ENCODE results near the gene EME1. TPM values are rescaled to one million over a fixed set of nuclear protein-coding genes. Genes with fewer than 3 reads are reported as not detected.
"Not testable (repeated sequence)": the region's sequence is repeated elsewhere in the genome, so short reads cannot be mapped to it uniquely, and the experiment has no call there.

Gene EME1, protein sequence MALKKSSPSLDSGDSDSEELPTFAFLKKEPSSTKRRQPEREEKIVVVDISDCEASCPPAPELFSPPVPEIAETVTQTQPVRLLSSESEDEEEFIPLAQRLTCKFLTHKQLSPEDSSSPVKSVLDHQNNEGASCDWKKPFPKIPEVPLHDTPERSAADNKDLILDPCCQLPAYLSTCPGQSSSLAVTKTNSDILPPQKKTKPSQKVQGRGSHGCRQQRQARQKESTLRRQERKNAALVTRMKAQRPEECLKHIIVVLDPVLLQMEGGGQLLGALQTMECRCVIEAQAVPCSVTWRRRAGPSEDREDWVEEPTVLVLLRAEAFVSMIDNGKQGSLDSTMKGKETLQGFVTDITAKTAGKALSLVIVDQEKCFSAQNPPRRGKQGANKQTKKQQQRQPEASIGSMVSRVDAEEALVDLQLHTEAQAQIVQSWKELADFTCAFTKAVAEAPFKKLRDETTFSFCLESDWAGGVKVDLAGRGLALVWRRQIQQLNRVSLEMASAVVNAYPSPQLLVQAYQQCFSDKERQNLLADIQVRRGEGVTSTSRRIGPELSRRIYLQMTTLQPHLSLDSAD
- total RNA-seq, result 3.6 TPM

DNA sequence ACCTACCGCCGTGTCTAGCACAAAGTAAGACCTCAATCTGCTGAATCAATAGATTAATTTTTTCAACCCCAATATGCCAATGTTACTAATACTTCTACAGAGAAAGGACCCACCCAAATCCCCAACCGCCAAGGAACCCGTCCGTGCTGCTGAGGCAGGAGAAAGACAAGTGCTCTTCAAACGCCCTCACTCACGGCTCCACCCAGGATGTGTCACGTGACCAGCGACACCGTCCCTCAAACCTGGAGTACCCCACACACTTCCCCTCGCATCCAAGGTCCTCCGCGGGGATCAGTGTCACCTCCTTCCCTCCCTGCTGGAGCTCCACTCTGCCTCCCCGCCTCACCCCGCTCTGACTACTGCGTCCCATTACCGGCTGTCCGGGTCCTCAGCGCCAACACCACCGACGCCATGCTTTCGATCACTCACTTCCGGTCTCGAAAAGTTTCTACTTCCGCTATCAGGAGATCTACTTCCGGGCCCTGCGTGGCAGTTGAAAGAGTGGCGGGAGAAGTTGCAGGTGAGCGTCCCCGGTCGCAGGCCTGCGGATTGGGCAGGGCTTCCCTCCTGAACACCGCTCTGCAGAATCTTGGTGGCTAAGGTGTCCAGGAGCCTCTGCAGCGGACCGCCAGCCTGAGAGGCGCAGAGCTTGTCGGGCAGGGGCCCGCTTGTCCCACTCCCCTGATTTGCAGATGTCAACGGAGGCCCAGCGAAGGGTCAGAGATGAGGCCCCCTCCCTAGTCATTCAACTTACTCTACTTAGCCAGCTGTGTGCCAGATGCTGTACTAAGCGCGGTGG, at the start of gene EME1, which contains the start of gene MRPL27:
Gene EME1 (plus strand): TSS at position 472 of the 799 bp plus-strand sequence. CDS start 1,980 bp downstream, outside the sequence.
Gene MRPL27 (minus strand): TSS at position 427 of the 799 bp plus-strand sequence. CDS start 14 bp downstream, at position 413.
- peak; percentile 94 for DNase-seq

DNA sequence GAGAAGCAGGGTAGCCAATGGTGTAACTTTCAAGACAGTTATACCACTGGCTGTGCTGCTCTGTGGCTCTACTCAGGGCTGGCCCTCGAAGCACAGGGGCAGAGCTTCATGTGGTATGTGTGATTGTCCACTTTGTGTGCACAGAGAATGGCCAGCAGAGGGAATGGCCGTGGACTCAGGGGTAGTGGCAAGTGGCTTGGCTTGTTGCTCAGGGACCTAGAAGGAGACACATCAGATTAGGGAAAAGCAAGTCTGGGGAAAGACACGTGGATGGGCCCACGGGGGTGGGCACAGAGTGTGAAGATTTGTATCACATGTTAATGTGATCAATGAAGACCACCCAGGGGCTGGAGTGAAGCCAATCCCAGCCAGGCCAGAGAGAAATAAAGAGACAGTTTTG, 47.1 kb upstream of the EME1 start:
- no peak for DNase-seq

DNA sequence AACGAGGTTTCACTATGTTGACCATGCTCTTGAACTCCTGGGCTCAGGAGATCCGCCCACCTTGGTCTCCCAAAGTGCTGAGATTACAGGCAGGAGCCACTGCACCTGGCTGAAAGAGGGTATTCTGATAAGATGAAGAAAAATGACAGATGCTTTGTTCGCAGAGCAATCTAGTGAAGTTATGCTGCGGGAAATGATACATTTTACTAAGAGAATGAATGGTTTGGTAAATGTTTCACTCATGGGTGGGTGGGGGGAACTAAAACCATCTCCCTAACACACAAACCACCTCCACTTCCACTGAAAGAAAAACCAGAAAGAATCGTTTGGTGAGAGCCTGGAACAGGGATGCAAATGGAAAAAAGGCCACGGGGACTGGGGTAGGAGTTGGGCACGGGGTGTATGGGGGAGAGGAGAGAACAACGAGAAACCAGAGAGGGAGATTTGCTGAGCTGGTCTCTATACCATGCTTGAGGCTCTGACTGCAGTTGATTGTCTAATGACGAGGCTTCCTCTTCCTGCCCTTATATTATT, 46.1 kb upstream of the EME1 start:
- no peak for DNase-seq

DNA sequence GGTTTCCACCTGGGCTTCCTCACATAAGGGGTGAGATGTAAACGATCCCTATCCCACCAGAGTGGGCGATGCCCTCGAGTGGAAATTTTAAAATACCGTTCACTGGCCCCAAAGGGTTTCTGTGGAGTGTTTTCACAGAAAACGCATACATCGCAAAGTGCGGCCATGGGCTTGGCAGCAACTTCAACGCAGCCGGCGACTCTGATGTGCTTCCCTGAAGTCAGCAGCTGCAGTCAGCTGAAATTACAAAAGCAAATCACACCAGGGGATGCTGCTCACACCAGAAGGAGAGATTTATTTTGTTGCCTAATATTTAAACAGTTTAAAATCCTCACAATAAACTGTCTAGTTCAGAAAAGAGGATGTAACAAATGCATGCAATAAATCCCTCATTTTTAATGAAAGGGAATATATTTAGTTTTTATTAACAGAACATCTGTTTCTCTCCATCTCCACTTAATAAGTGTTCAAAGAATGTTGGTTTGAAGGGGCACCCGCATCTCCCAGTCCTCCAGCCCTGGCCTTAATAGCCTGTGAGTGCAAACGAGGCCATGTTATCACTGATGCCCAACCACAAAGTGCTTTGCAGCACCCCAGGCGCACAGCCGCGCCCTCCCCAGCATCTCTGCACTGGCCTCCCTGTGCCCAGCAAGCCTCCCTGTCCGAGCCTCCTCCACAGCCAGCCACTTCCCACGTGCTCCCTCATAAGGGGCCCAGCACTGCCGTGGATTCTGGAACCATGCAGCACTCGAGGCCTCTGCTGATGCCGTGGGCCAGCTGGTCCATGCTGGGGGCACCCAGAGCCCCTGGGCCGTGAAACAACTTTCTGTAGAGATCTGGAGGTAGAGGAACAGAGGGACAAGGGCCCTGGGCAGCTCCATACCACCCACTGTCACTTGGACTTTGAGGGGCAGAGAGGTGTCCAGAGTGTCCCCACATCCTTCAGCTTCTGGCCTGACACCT, 44.4 kb upstream of the EME1 start:
- DNase-seq, result peak; percentile 19

DNA sequence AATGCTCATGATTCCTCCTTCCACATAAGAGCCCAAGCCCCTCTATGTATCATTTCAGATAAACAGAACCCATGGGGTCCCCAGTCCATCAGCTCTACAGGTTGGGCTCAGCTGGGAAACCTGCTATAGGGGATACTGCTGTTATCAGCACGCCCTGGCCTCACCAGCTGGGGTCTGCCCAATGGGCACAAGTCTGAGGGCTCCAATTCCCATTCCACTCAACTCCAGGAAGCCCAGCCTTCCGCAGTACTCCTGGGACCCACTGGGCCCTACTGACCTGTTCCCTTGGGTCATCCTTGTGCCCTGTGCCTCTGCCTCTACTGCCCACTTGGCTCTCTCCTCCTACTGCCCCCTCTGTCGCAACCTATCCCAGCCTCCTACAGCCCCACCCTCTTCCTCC, 43.3 kb upstream of the EME1 start:
- no peak for DNase-seq

DNA sequence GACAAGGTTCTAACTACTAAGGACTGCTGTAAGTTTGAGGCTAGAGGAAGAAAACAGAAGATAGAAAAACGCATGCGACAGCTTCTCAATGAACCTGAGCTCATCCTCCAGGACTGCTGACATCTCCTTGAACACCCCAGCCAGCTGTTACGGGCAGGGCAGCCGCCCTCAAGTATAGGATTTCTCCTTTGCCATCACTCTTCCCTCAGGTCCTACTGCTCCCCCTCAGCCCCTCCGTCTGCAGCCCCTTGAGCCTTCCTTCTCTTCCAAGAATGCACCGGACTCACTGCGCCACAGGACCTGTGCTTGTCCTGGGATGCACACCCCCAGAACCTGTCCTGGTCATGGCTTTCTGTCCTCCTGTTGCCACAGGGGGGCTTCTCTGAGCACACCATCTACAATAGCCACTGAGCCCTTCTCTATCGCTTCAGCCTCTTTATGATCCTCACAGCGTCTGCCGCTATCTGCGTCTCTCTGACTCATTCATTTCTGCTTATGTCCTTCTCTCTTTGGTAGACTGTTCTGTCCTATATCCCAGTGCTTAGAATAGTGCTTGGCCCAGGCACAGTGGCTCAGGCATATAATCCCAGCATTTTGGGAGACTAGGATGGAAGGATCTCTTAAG, 42.8 kb upstream of the EME1 start:
- DNase-seq, result no peak

DNA sequence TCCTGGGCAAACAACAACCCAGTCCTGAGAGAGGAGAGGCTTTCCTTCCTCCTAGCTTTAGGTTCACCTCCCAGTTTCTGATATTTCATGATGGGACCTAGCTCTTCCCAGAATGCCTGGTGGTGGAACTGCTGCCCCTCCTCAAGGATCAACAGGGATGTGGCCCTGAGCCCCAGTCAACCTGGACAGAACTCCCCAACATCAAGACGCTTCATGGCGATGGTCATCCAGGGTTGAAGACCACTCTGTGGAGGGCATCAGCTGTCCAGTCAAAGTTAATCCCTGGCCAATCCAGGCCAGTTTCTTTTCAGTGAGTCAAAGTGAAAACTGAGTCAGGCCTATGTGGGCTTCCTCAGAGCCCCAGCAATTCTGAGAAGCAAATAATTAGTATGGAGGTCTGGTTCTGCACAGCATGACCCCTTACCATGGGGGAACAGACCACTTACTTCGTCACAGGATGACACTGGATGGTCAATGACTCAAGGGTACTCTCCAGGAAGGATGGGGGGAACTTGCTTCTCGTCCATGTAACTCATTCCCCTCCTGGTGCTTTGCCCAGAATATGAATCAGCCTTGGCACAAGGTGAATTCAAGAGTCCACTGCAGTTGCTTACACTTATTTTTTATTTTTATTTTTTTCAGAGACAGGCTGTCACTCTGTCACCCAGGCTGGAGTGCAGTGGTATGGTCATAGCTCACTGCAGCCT, 41.8 kb upstream of the EME1 start:
- no peak for DNase-seq

DNA sequence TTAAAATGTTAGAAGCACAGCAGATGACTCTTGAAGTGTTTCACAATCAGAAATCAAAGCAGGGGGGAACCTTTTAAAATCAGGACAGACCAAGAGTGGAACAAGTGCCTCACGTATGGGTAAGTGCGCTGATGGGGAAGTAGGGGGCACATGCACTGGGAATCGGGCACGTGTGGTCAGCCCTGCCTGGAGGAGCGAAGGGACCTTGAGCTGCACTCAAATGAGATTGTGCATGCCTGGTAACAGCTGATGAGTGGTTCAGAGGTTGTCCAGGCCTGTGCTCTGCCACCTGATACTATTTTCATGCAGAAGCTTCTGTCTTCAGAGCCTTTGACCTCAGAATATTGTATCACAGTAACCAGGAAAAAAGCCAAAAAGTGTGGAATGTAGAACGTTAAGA, 40.8 kb upstream of the EME1 start:
- no peak for DNase-seq

DNA sequence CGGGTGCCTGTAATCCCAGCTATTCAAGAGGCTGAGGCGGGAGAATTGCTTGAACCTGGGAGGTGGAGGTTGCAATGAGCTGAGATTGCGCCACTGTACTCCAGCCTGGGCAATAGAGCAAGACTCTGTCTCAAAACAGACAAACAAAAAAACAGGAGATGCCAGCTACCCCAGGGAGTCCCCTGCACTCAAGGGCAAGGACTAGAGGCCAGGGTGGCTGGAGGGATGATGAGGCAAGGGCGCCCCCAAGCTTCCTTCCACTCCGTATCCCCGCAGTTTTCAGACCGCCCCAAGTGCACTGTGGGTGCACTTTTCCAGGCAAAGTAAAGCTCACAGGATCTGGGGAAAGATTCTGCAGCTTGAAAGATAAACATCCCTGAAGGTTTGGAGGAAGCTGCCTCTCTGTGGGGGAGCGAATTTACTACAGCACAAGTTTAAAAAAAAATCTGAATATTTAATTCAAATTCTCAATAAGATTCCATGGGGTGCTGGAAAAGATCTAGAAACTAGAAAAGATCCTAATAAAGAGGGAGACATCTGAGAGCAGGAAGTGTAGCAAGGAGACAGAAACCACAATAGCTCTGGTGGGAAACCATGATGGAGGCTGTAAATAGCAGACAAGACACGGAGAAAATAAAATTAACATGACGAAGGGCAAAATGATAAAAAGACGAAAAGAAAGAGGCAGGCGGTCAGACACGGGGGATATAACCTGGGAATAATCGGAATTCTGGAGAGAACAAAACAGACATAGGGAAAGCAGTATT, 39.6 kb upstream of the EME1 start:
- DNase-seq, result not testable (repeated sequence)

DNA sequence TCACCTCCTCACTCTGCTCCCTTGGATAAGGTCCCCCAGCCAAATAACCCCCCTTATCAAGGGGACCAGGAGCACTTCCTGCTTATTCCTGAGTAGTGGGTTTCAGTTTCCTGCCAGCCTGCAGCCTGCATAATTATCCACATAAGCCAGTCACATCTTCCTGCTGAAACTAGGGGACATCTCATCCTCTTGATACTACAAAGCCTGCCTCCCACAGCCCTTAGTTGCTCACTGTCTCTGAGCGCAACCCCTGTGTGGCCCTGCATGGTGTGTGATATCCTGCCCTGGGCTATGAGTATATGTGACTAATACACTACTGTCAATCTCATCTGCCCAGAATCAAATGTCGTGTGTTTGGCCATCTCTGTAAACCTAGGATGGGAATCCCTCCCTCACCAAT, 35.1 kb upstream of the EME1 start:
- no peak for DNase-seq

DNA sequence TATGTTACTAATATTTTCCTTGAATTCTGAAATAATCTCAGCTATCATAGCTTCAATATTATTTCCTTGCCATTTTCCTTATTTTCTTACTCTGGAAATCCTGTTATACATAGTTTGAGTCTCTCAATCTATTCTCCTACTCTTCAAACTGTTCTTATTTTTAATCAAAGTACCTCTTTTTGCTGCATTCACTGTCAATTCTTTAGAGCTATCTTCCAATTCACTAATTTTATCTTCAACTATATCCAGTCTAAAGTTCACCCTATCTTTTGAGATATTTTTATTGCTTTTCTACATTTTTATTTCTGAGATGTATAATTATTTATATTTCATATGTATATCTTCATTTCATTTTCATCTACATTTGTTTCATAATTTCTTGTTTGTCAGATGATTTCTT, 34.4 kb upstream of the EME1 start:
- DNase-seq, result no peak

DNA sequence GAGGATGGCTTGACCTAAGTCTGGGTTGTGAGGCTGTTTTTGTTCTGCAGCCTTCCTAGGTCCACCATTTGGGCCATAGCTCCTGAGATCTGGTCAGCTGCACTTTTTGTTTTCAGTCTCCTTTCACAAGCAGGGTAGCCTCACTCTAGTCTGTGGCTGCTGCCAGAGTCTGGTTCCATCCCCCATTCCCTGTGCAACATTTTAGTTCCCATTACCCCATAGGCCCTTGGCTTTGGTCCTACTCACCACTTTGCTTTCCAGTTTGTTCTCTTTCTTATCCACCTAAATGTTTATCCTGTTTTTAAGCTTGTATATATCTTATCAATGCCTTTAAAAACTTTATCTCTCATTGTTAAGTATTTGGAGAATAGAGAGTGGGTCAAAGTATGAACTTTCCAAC, 33.6 kb upstream of the EME1 start:
- no peak for DNase-seq

DNA sequence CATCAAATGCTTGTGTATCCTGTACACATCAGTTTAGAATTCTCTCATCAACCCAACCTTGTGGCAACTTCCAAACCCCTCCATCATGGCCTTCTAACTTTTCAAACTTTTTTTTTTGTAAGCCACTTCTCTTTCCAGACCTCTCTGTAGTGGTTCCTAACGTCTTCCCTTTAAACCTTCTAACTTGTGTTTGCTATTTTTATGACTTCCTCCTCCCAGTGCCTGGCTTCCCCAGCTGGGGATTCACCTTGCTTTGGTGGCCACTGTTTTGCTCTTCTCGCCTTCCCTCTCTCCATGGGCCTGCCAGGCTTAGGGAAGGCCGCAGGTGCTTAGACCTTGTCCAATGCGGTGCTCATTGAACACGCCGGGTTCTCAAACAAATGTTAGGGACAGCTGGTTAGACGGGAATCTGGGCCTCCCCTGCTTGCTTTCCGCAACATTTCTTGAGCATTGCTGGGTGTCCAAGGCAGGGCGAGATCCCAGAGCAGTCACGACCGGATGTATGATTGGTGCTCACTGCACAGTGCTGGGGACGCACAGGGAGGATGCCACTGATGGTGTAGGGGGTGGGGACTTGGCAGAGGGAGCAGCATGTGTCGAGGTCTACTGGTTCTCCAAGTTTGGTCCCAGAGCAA, 28.2 kb upstream of the EME1 start:
- no peak for DNase-seq

DNA sequence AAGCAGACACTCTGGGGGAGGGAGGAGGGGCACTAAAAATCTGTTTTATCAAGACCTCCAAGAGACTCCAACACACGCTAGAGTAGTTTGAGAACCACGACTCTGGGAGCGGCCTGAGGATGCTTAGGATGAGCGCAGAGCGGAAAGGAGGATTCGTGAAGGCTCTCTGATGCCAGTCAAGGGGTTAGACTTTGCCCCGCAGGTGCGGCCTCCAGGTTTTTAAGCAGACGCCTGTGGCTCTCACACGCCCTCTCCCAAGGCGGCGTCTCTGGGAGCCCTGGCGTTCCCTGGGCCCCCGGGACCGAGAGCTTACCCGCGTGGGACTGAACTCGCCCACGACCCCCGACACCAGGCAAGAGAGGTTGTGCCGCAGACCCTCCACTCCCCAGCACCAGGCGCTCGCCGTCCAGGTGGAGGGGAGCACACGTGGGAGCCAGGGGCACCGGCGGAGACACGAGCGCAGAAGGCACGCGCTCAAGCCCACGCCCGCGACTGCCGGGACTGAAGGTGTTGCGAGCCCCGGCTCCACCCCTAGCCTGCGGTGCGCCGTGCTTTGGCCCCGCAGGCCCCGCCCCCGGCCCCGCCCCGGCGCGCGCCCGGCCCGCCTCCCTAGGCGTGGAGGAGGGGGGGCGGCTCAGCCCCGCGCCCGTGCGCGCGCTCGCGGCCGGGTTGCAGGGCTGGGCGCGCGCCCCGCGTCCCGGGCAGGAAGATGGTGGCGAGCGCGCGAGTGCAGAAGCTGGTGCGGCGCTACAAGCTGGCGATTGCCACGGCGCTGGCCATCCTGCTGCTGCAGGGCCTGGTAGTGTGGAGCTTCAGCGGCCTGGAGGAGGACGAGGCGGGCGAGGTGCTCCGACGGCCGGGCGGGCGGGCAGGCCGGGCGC, 27.4 kb upstream of the EME1 start, which contains the start of gene XYLT2:
Gene XYLT2 (plus strand): TSS at position 695 of the 881 bp plus-strand sequence. CDS start 15 bp downstream, at position 710.
- DNase-seq, result peak; percentile 51

DNA sequence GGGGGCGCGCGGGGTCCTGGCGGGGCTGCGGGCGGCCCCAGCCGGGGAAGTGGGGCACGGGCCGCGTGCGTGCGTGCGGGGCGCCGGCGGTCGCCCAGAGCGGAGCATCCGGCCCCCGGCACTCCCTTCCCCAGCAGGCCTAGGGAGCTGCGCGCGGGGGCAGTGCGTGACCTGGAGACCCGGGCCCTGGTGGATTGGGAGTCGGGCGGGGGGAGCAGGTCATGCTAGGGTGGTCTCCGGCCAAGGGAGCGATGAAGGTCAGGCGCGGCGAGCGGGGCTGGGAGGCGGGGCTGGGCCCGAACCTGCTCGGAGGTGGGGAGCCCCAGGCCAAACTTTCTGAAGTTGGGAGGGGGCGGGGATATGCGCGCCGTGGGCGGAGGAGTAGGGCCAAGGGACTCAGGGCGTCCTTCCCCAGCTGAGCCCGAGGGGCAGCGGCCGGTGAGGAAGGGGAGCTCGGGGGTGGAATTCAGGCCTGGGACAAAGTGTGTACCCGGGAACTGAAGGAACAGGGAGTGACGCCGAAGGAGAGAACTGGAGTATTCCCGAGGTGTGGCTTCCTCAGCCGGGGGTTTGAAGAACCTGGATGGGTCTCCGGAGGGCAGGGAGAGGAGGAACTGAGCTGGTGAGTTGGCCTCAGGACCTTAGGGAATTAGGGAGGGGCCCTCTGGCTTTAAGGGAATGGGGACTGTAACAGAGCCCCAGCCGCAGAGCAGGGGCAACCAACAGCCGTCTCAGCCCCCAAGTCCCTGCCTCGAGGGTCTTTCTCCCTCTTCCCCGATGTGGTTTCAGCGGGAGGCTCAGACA, 26.5 kb upstream of the EME1 start:
- DNase-seq, result no peak

DNA sequence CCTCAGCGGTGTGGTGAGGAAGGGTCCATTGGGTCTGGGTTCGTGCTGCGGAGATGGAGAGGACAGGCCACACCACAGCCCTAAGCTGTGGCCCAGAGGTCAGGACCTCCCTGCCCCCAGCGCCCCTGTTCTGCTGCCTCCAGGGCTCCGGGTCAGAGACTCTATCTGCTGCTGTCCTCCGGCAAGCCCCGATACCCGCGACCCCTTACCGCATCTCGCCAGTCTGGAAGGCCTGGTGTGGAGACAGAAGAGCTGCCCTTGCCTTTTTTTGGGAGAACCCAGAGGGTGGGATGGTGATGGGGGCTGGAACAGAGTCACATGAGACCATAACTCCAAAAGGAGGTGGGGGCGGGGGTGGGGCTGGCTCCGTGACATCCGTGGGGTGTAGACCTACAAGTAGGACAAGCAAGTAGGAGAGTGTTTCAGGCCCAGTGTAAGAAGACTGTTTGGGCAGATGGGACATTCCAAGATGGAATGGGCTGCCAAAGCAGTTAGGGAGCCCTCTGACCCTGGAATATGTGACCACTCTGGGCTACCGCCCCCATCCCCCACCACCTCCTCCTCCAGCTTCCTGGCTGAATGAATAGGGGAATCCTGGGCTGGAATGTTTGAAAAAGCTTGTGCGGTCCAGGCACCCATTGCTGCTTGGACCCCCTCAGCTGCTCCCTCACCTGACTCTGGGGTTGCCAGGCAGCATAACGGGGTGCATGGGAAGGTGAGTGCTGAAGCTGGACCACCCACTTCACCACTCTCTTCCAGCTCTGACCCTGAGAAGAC, 25.7 kb upstream of the EME1 start:
- no peak for DNase-seq
